H1 (cell line): ENCODE measurements around the gene BPIFB3. TPM values are rescaled to one million over a fixed set of nuclear protein-coding genes. Genes with fewer than 3 reads are reported as not detected.

Experiments used
- CTCF ChIA-PET: fragments of 300-600 bp; sonication (Branson Sonifier 250); formaldehyde crosslinking; loops from one replicate; lab custom pipeline; 2021; ENCODE audit not compliant: partially characterized antibody; lab: Charles Lee
- POLR2A ChIA-PET: fragments of 300-600 bp; sonication (Branson Sonifier 250); formaldehyde crosslinking; loops from one replicate; lab custom pipeline; 2021; ENCODE audit warnings: inconsistent platforms; ENCODE audit not compliant: partially characterized antibody; lab: Charles Lee
- DNase-seq, 2 experiments: peaks; one replicate each; pipeline versions ENCODE4 v3.0.0 to v3.0.0-alpha.2; 2010 to 2022; ENCODE audit warnings: low spot score in 2 of 2, low read depth in 1 of 2, mixed read lengths in 1 of 2
- FAIRE-seq: peaks from 2 replicates; lab custom pipeline; 2011; peaks lifted over from hg19 to GRCh38; lab: Jason Lieb, UNC
- H2AFZ ChIP-seq: 2 replicates; pipeline ENCODE4 v1.8.1; 2012; ENCODE audit warnings: low read length, inconsistent platforms
- H2AK5ac ChIP-seq: 2 replicates; pipeline ENCODE4 v1.6.1; 2013; ENCODE audit warnings: low read depth, low read length
- H2BK120ac ChIP-seq: replicated peaks from 2 replicates; pipeline ENCODE3; 2013; ENCODE audit warnings: low read depth, low read length, inconsistent platforms
- H2BK12ac ChIP-seq: 2 replicates; pipeline ENCODE4 v1.6.1; 2013; ENCODE audit warnings: low read depth, low read length
- H2BK15ac ChIP-seq: 2 replicates; pipeline ENCODE4 v1.6.1; 2013; ENCODE audit warnings: low read length
- H2BK20ac ChIP-seq: 2 replicates; pipeline ENCODE4 v1.6.1; 2013; ENCODE audit warnings: low read length
- H2BK5ac ChIP-seq: 2 replicates; pipeline ENCODE4 v1.6.1; 2013; ENCODE audit warnings: low read depth, low read length
- H3K14ac ChIP-seq: 2 replicates; pipeline ENCODE4 v1.6.1; 2013; ENCODE audit warnings: inconsistent platforms; ENCODE audit not compliant: insufficient read length
- H3K18ac ChIP-seq: 2 replicates; pipeline ENCODE4 v1.6.1; 2013; ENCODE audit warnings: low read length; ENCODE audit errors: extremely low read depth
- H3K23ac ChIP-seq: 2 replicates; pipeline ENCODE4 v1.6.1; 2013; ENCODE audit warnings: inconsistent platforms; ENCODE audit not compliant: insufficient read length
- H3K23me2 ChIP-seq: 2 replicates; pipeline ENCODE4 v1.6.1; 2013; ENCODE audit warnings: low read depth, low read length
- H3K27ac ChIP-seq: 2 replicates; pipeline ENCODE4 v1.6.1; 2011; ENCODE audit warnings: low read depth, low read length, inconsistent platforms
- H3K27me3 ChIP-seq, 4 experiments: replicated peaks in 1 of 4; 1 replicate in 1 of 4; 2 replicates in 3 of 4; pipeline versions ENCODE4 v1.6.1 to v1.8.1; 2011 to 2013; ENCODE audit warnings: low read length in 3 of 4, mild to moderate bottlenecking in 3 of 4, inconsistent platforms in 2 of 4, mixed read lengths in 2 of 4, moderate library complexity in 1 of 4; ENCODE audit not compliant: control insufficient read depth in 3 of 4, insufficient read depth in 3 of 4; ENCODE audit errors: extremely low read depth in 1 of 4
- H3K36me3 ChIP-seq, 4 experiments: 2 replicates each; pipeline versions ENCODE4 v1.6.1 to v1.8.1; 2011 to 2013; ENCODE audit warnings: mild to moderate bottlenecking in 4 of 4, low read length in 3 of 4, moderate library complexity in 2 of 4, control low read depth in 1 of 4, inconsistent platforms in 1 of 4; ENCODE audit not compliant: insufficient read depth in 4 of 4, control insufficient read depth in 2 of 4
- H3K4ac ChIP-seq: replicated peaks from 2 replicates; pipeline ENCODE3; 2013; ENCODE audit warnings: low read length, low read depth, mixed read lengths, inconsistent platforms; ENCODE audit not compliant: insufficient read length
- H3K4me1 ChIP-seq, 4 experiments: replicated peaks in 1 of 4; 1 replicate in 1 of 4; 2 replicates in 3 of 4; pipeline versions ENCODE4 v1.6.1 to v1.8.1; 2011 to 2013; ENCODE audit warnings: low read length in 3 of 4, inconsistent platforms in 2 of 4, mixed read lengths in 1 of 4; ENCODE audit not compliant: insufficient read depth in 4 of 4, control insufficient read depth in 3 of 4
- H3K4me2 ChIP-seq, 2 experiments: 2 replicates each; pipeline versions ENCODE4 v1.6.1 to v1.8.1; 2011 to 2013; ENCODE audit warnings: low read depth in 2 of 2, low read length in 2 of 2, control low read depth in 1 of 2, inconsistent platforms in 1 of 2, mild to moderate bottlenecking in 1 of 2; ENCODE audit not compliant: insufficient read depth in 1 of 2
- H3K4me3 ChIP-seq, 4 experiments: fragments of 200-600, 300-600 bp in 1 of 4; sonication (generic), shearing (Covaris generic), sonication (Bioruptor Twin) in 1 of 4; 2 replicates each; pipeline versions ENCODE4 v1.5.1 to v1.8.1; 2011 to 2016; ENCODE audit warnings: low read length in 4 of 4, low read depth in 3 of 4, control low read depth in 2 of 4, inconsistent platforms in 2 of 4, mild to moderate bottlenecking in 2 of 4, mixed read lengths in 1 of 4, moderate library complexity in 1 of 4; ENCODE audit not compliant: insufficient read depth in 2 of 4; ENCODE audit errors: extremely low read depth in 1 of 4
- H3K56ac ChIP-seq: replicated peaks from 2 replicates; pipeline ENCODE3; 2013; ENCODE audit warnings: low read depth, mild to moderate bottlenecking, mixed read lengths, low read length, inconsistent platforms; ENCODE audit not compliant: insufficient read length
- H3K79me1 ChIP-seq: 2 replicates; pipeline ENCODE4 v1.6.1; 2013; ENCODE audit warnings: low read depth, low read length, control low read depth
- H3K79me2 ChIP-seq, 2 experiments: 2 replicates each; pipeline versions ENCODE4 v1.6.1 to v1.8.1; 2012 to 2013; ENCODE audit warnings: low read length in 2 of 2, mild to moderate bottlenecking in 2 of 2, inconsistent platforms in 1 of 2; ENCODE audit not compliant: insufficient read depth in 2 of 2, control insufficient read depth in 1 of 2
- H3K9ac ChIP-seq, 4 experiments: replicated peaks in 1 of 4; 1 replicate in 1 of 4; 2 replicates in 3 of 4; pipeline versions ENCODE4 v1.6.1 to v1.8.1; 2011 to 2013; ENCODE audit warnings: low read depth in 3 of 4, low read length in 3 of 4, control low read depth in 2 of 4, mild to moderate bottlenecking in 2 of 4, moderate library complexity in 2 of 4, inconsistent platforms in 1 of 4; ENCODE audit errors: extremely low read depth in 1 of 4
- H3K9me3 ChIP-seq, 2 experiments: 2 replicates each; pipeline versions ENCODE4 v1.6.1 to v1.8.1; 2012 to 2013; ENCODE audit warnings: mild to moderate bottlenecking in 2 of 2, moderate library complexity in 2 of 2, control low read depth in 1 of 2, inconsistent platforms in 1 of 2, low read depth in 1 of 2, low read length in 1 of 2, mixed read lengths in 1 of 2; ENCODE audit not compliant: insufficient read depth in 2 of 2
- H4K20me1 ChIP-seq, 2 experiments: replicated peaks in 1 of 2; 2 replicates each; pipeline versions ENCODE3 to v1.8.1; 2011 to 2013; ENCODE audit warnings: inconsistent platforms in 2 of 2, low read length in 2 of 2, mild to moderate bottlenecking in 1 of 2; ENCODE audit not compliant: insufficient read depth in 2 of 2, control insufficient read depth in 1 of 2
- H4K5ac ChIP-seq: 2 replicates; pipeline ENCODE4 v1.6.1; 2013; ENCODE audit warnings: low read length, low read depth, mixed read lengths, inconsistent platforms; ENCODE audit not compliant: insufficient read length
- H4K8ac ChIP-seq: 2 replicates; pipeline ENCODE4 v1.8.0; 2013; ENCODE audit warnings: mild to moderate bottlenecking, moderate library complexity, low read length, inconsistent platforms; ENCODE audit not compliant: insufficient read depth; ENCODE audit errors: extremely low read depth
- H4K91ac ChIP-seq: replicated peaks from 2 replicates; pipeline ENCODE3; 2013; ENCODE audit warnings: low read length, mixed read lengths, inconsistent platforms; ENCODE audit not compliant: insufficient read length
- BCL11A ChIP-seq, 2 experiments: IDR thresholded peaks; one replicate each; pipeline ENCODE4 v1.6.1; 2011; ENCODE audit warnings: low read depth in 2 of 2, low read length in 2 of 2, mild to moderate bottlenecking in 2 of 2
- CHD2 ChIP-seq: IDR thresholded peaks from 2 replicates; pipeline ENCODE4 v1.6.1; 2012; ENCODE audit warnings: low read length, improper control_type of control experiment
- EZH2 ChIP-seq: fragments of 200-600 bp; sonication (generic); IDR thresholded peaks from 2 replicates; pipeline ENCODE4 v1.7.1; 2012; ENCODE audit warnings: low read depth, mild to moderate bottlenecking, moderate library complexity, low read length, inconsistent platforms; ENCODE audit not compliant: severe bottlenecking
- FOSL1 ChIP-seq: IDR thresholded peaks from 2 replicates; pipeline ENCODE4 v1.6.1; 2011; ENCODE audit warnings: mild to moderate bottlenecking, low read depth, low read length, moderate library complexity; ENCODE audit not compliant: insufficient read depth
- HDAC2 ChIP-seq, 2 experiments: fragments of 300-600 bp in 1 of 2; sonication (generic) in 1 of 2; IDR thresholded peaks; 2 replicates each; pipeline ENCODE4 v1.6.1; 2011 to 2012; ENCODE audit warnings: low read depth in 2 of 2, low read length in 2 of 2, mild to moderate bottlenecking in 2 of 2, moderate library complexity in 2 of 2, borderline replicate concordance in 1 of 2, inconsistent platforms in 1 of 2
- HDAC6 ChIP-seq: IDR thresholded peaks from one replicate; pipeline ENCODE4 v1.7.1; 2012; ENCODE audit warnings: low read depth, mild to moderate bottlenecking, inconsistent platforms, low read length, moderate library complexity
- JUND ChIP-seq: IDR thresholded peaks from 2 replicates; pipeline ENCODE4 v1.6.1; 2011; ENCODE audit warnings: mild to moderate bottlenecking, improper control_type of control experiment, low read length
- POU5F1 ChIP-seq: IDR thresholded peaks from 2 replicates; pipeline ENCODE4 v1.6.1; 2011; ENCODE audit warnings: low read depth, mild to moderate bottlenecking, low read length, moderate library complexity
- RNF2 ChIP-seq: fragments of 200-900, 300-1000 bp; sonication (generic); IDR thresholded peaks from 2 replicates; pipeline ENCODE4 v1.7.1; 2016; ENCODE audit warnings: borderline replicate concordance, low read depth, mild to moderate bottlenecking, antibody characterized with exemption, low read length; ENCODE audit not compliant: poor library complexity, severe bottlenecking; ENCODE audit errors: missing control alignments
- SAP30 ChIP-seq: fragments of 300-600 bp; sonication (generic); IDR thresholded peaks from 2 replicates; pipeline ENCODE4 v1.7.1; 2012; ENCODE audit warnings: low read length, moderate library complexity, mild to moderate bottlenecking, inconsistent platforms; ENCODE audit not compliant: insufficient read depth, insufficient replicate concordance
- SIN3A ChIP-seq, 2 experiments: IDR thresholded peaks in 1 of 2; conservative IDR thresholded peaks in 1 of 2; 2 replicates each; pipeline ENCODE4 v1.6.1; 2011 to 2012; ENCODE audit warnings: low read length in 2 of 2, improper control_type of control experiment in 1 of 2, low read depth in 1 of 2, mild to moderate bottlenecking in 1 of 2
- WGBS, 2 experiments: shearing (Covaris generic) in 1 of 2; methylation state at CpG; one replicate each; pipeline versions ENCODE4 v1.1.6 to v1.1.7; 2013 to 2015; ENCODE audit warnings: low lambda C conversion rate in 2 of 2, mixed read lengths in 2 of 2, inconsistent platforms in 1 of 2, low coverage in 1 of 2, missing lambda C conversion rate in 1 of 2; ENCODE audit not compliant: insufficient replicate concordance in 2 of 2, insufficient coverage in 1 of 2, insufficient read length in 1 of 2; ENCODE audit errors: extremely low coverage in 1 of 2, missing lambda C conversion rate in 1 of 2; 5-methylcytosine and 5-hydroxymethylcytosine counted together
- polyA plus RNA-seq, 7 experiments: library from polyadenylated mRNA; depleted of rRNA in 3 of 7; stranded (reverse) in 5 of 7; unstranded in 2 of 7; fragments of >200 nt in 5 of 7; fragments of 200-250 nt in 2 of 7; gene quantifications; 1 replicate in 5 of 7; 2 replicates in 1 of 7; 4 replicates in 1 of 7; pipeline versions ENCODE4 v1.2.1 to v1.2.3, GENCODE V29; 2011 to 2013; ENCODE audit warnings: missing spikeins in 2 of 7, mixed read lengths in 2 of 7
- total RNA-seq: library from RNA; stranded (reverse); fragmentation: NEBNext Ultra II Directional; extraction: Animal tissue kit (Norgen Biotek cat#: 25700); gene quantifications from 2 replicates; pipeline ENCODE4 v1.2.1, GENCODE V29; 2021

Gene BPIFB3
- total and polyA plus RNA-seq, 2 of the 8 experiments (the other 6 are each of a cell fraction or from before 2014, with no cell fraction given), result not detected

DNA sequence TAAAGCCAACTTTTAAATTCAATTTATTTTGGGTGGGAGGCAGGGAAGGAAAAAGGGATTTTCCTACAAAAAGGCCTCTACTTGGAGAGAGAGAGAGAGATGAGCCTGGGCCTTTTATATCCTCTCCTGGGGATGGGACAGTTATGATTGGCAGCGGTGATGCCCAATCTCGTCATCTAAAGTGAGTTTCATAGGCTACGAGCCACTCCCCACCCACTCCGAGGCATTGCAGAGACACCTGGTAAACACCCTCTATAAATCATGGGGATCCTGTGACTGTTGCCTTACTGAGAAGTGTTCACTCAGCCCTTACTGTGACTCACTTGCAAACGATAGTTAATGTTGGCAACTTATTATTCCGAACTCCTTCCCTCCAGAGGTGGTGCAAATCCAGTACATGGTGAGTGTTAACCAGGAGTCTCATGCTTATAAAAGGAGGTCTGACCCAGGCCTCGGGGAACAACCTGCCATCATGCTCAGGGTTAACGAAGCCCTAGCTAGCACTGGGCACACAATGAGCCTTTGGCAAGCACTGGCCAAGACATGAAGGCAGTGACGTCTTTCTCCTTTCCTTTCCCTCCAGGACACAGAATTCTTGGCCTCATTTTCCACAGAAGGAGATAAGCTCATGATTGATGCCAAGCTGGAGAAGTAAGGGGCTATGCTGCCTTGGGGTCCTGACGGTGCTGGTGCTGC lies 46.3 kb downstream of the BPIFB3 start:
- CTCF ChIA-PET, result interaction anchor here (0.7 to 1.6 kb wide), 11 partner anchors 13 to 198 kb away, joined by 3 to 7 read pairs (median 3); partner anchors contain the start of gene SUN5
- H3K9me3 ChIP-seq, result no peaks in the 10 kb centered on the region
- no peak overlapping the region for H2BK15ac ChIP-seq
- no peak overlapping the region for H3K4ac ChIP-seq
- no peaks in the 10 kb centered on the region for H3K27me3 ChIP-seq
- H4K8ac ChIP-seq, result no peak overlapping the region
- no peak overlapping the region for H3K4me2 ChIP-seq
- no peaks in the 10 kb centered on the region for H3K23me2 ChIP-seq
- DNase-seq (no peak), FAIRE-seq (no peak)
- no peak overlapping the region for H3K56ac ChIP-seq
- no peak overlapping the region for H3K18ac ChIP-seq
- H3K4me1 ChIP-seq, result peaks cover 0 to 5% (median 0%) of the 10 kb centered on the region in 4 experiments; a peak in 3 of 7 replicates
- no peak overlapping the region for H2AK5ac ChIP-seq
- no peak overlapping the region for H3K4me3 ChIP-seq
- no peak overlapping the region for H3K9ac ChIP-seq
- no peak overlapping the region for H3K23ac ChIP-seq
- no peaks in the 10 kb centered on the region for H3K36me3 ChIP-seq
- no peak overlapping the region for H4K91ac ChIP-seq
- H2BK12ac ChIP-seq, result no peak overlapping the region
- no peak overlapping the region for H2AFZ ChIP-seq
- H2BK120ac ChIP-seq, result no peak overlapping the region
- H3K27ac ChIP-seq, result no peak overlapping the region
- H3K14ac ChIP-seq, result no peak overlapping the region
- WGBS, 2 experiments, result 81% methylated on average over 9 of the region's 10 CpGs; no CpG with 5 or more reads in 1 of the 2 experiments
- no peak overlapping the region for H2BK5ac ChIP-seq
- TF ChIP-seq CHD2 (no peak), RNF2 (no peak), SAP30 (no peak), JUND (no peak), SIN3A (conservative IDR thresholded peaks at IDR 0.05 in 1 of 2, IDR thresholded peaks at IDR 0.05 in 1 of 2; ENCODE audit: low read depth in 1 of 2, low read length in 2 of 2) (no peak), FOSL1 (no peak), EZH2 (no peak), HDAC6 (no peak), BCL11A (IDR thresholded peaks at IDR 0.05; ENCODE audit: low read depth in 2 of 2, low read length in 2 of 2) (no peak), POU5F1 (no peak), HDAC2 (IDR thresholded peaks at IDR 0.05; ENCODE audit: borderline replicate concordance in 1 of 2, low read depth in 2 of 2, low read length in 2 of 2) (no peak)
- POLR2A ChIA-PET, result no interaction called here
- H4K20me1 ChIP-seq, result no peaks in the 10 kb centered on the region
- no peaks in the 10 kb centered on the region for H3K79me1 ChIP-seq
- no peaks in the 10 kb centered on the region for H3K79me2 ChIP-seq
- H2BK20ac ChIP-seq, result no peak overlapping the region
- no peak overlapping the region for H4K5ac ChIP-seq
